RWPE1 (cell line): ENCODE results near the gene GDPD3.

Source experiments
- CTCF ChIA-PET: fragments of 350-600 bp; sonication (Branson Sonifier 250); formaldehyde crosslinking; extraction: SDS; loops from one replicate; lab custom pipeline; 2021; lab: Yijun Ruan, JAX
- POLR2A ChIA-PET: fragments of 400-600 bp; formaldehyde crosslinking; extraction: SDS; loops from one replicate; lab custom pipeline; 2020; ENCODE audit warnings: antibody characterized with exemption; ENCODE audit not compliant: low non-redundant PET; lab: Yijun Ruan, JAX
- DNase-seq: peaks from one replicate; pipeline ENCODE4 v3.0.0; 2012; ENCODE audit warnings: low spot score
- H3K27ac ChIP-seq: fragments of 450-650 bp; 2 replicates; pipeline ENCODE4 v1.5.1; 2017
- CTCF ChIP-seq: fragments of 450-650 bp; conservative IDR thresholded peaks from 2 replicates; pipeline ENCODE4 v1.5.1; 2017; ENCODE audit warnings: low read depth, mild to moderate bottlenecking

Gene GDPD3

GRCh38 chr16:30096862-30097563 lies 16.3 kb downstream of the GDPD3 start:
- ChIA-PET POLR2A (no interaction called here), CTCF (no interaction called here)
- no peak for DNase-seq
- H3K27ac ChIP-seq = peak overlapping the region; percentile 83
- no peak for TF ChIP-seq CTCF

- peak; percentile 92 for DNase-seq
- TF ChIP-seq CTCF = no peak
- ChIA-PET CTCF (interaction anchor here (0.7 kb wide), 1 partner anchor 78 kb away, joined by 3 read pairs; no protein-coding TSS in a partner anchor), POLR2A (no interaction called here)
- H3K27ac ChIP-seq = peak within 1 kb of the TSS; percentile 83
Measured at GRCh38 chr16:30096105-30096861, 17.1 kb downstream of the GDPD3 start, which contains the start of gene YPEL3. TSS of gene YPEL3 (minus strand) at chr16:30096213. CDS start at chr16:30095482, 731 bp downstream.

- TF ChIP-seq CTCF = no peak
- CTCF ChIA-PET = interaction anchor here (0.7 kb wide), 1 partner anchor 79 kb away, joined by 3 read pairs; no protein-coding TSS in a partner anchor
- POLR2A ChIA-PET = no interaction called here
- no peak for DNase-seq
- peak overlapping the region; percentile 83 for H3K27ac ChIP-seq
Measured at GRCh38 chr16:30095166-30096078, 17.9 kb downstream of the GDPD3 start.

- TF ChIP-seq CTCF = no peak
- H3K27ac ChIP-seq = peak overlapping the region; percentile 83
- CTCF ChIA-PET = no interaction called here
- POLR2A ChIA-PET = no interaction called here
- DNase-seq = no peak
Measured at GRCh38 chr16:30094541-30095165, 18.7 kb downstream of the GDPD3 start.

GRCh38 chr16:30092373-30093010 lies 20.8 kb downstream of the GDPD3 start:
- peak overlapping the region; percentile 79 for H3K27ac ChIP-seq
- ChIA-PET CTCF (interaction anchor here (0.6 to 2.0 kb wide), 9 partner anchors 12 to 396 kb away, joined by 3 to 16 read pairs (median 5); partner anchors contain the start of gene GDPD3), POLR2A (interaction anchor here (1.4 kb wide), 1 partner anchor 26 kb away, joined by 4 read pairs; no protein-coding TSS in a partner anchor)
- no peak for DNase-seq
- TF ChIP-seq CTCF = no peak
